B cell (primary cell): ENCODE measurements around the gene EIF3D.

ENCODE experiments used
- EZH2 ChIP-seq: IDR thresholded peaks from 2 replicates; pipeline ENCODE4 v1.6.1; 2012; ENCODE audit warnings: borderline replicate concordance, low read depth, mild to moderate bottlenecking, moderate library complexity, low read length; ENCODE audit not compliant: insufficient read depth, poor library complexity, severe bottlenecking
- TF ChIP-seq, protein P1 (sequence below): fragments of 200-600 bp; IDR thresholded peaks from one replicate; pipeline ENCODE4 v1.8.0; 2022; ENCODE audit warnings: antibody characterized with exemption, mild to moderate bottlenecking

- TF ChIP-seq, protein P1, sequence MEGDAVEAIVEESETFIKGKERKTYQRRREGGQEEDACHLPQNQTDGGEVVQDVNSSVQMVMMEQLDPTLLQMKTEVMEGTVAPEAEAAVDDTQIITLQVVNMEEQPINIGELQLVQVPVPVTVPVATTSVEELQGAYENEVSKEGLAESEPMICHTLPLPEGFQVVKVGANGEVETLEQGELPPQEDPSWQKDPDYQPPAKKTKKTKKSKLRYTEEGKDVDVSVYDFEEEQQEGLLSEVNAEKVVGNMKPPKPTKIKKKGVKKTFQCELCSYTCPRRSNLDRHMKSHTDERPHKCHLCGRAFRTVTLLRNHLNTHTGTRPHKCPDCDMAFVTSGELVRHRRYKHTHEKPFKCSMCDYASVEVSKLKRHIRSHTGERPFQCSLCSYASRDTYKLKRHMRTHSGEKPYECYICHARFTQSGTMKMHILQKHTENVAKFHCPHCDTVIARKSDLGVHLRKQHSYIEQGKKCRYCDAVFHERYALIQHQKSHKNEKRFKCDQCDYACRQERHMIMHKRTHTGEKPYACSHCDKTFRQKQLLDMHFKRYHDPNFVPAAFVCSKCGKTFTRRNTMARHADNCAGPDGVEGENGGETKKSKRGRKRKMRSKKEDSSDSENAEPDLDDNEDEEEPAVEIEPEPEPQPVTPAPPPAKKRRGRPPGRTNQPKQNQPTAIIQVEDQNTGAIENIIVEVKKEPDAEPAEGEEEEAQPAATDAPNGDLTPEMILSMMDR: no peak
- no peak for TF ChIP-seq EZH2
Observed at GRCh38 chr22:36554098-36554497, 25.1 kb upstream of the EIF3D start.
